Sigmoid colon (tissue), 7 donors: Measurements from ENCODE around the gene PRKAG2. TPM values are rescaled to one million over a fixed set of nuclear protein-coding genes. Genes with fewer than 3 reads are reported as not detected.

Experiments used
- DNase-seq: peaks from one replicate; pipeline ENCODE4 v3.0.0-alpha.2; 2019
- H3K27ac ChIP-seq, 4 donors: fragments of 200-600 bp; sonication (generic); one replicate each; pipeline ENCODE4 v1.5.1; 2016 to 2019; ENCODE audit warnings: mild to moderate bottlenecking in 1 of 4
- H3K27me3 ChIP-seq, 3 donors: fragments of 200-600 bp; sonication (generic); one replicate each; pipeline ENCODE4 v1.5.1; 2019; ENCODE audit warnings: mild to moderate bottlenecking in 1 of 3
- H3K36me3 ChIP-seq, 4 donors: fragments of 200-600 bp; sonication (generic); one replicate each; pipeline ENCODE4 v1.5.1; 2016 to 2019
- H3K4me1 ChIP-seq, 4 donors: fragments of 200-600 bp; sonication (generic); one replicate each; pipeline ENCODE4 v1.5.1; 2017 to 2019
- H3K4me3 ChIP-seq, 4 donors: fragments of 200-600 bp; sonication (generic); one replicate each; pipeline ENCODE4 v1.5.1; 2017 to 2019; ENCODE audit warnings: mild to moderate bottlenecking in 2 of 4, moderate library complexity in 1 of 4
- H3K9me3 ChIP-seq, 4 donors: fragments of 200-600 bp in 3 of 4; sonication (generic) in 3 of 4; one replicate each; pipeline versions ENCODE4 v1.5.1 to v1.6.1; 2013 to 2019
- CTCF ChIP-seq, 4 experiments: fragments of 450-650 bp in 3 of 4; fragments of 200-600 bp in 1 of 4; IDR thresholded peaks; one replicate each; pipeline ENCODE4 v1.5.1; 2016 to 2019; ENCODE audit warnings: antibody characterized with exemption in 4 of 4, mild to moderate bottlenecking in 3 of 4, moderate library complexity in 2 of 4
- EP300 ChIP-seq, 4 donors: sonication (generic); formaldehyde crosslinking; IDR thresholded peaks; one replicate each; pipeline ENCODE4 v1.6.1; 2017; ENCODE audit warnings: antibody characterized with exemption in 4 of 4
- POLR2A ChIP-seq, 2 donors: fragments of 450-650 bp; IDR thresholded peaks; one replicate each; pipeline ENCODE4 v1.6.1; 2016; ENCODE audit warnings: antibody characterized with exemption in 2 of 2, mild to moderate bottlenecking in 2 of 2, moderate library complexity in 2 of 2
- POLR2AphosphoS5 ChIP-seq, 4 donors: sonication (generic); formaldehyde crosslinking; IDR thresholded peaks; one replicate each; pipeline ENCODE4 v1.6.1; 2017; ENCODE audit warnings: antibody characterized with exemption in 4 of 4
- WGBS, 2 donors: extraction: QIAGEN DNeasy Blood & Tissue Kit; methylation state at CpG; one replicate each; pipeline ENCODE4 v1.1.7; 2013; 5-methylcytosine and 5-hydroxymethylcytosine counted together
- intact Hi-C: fragments of 100-400 bp; cut with DNase I; formaldehyde crosslinking; loops from one replicate; pipeline ENCODE4 v1.15.1; 2023
- polyA plus RNA-seq, 3 donors: library from polyadenylated mRNA; stranded (reverse); fragments of 200-250 nt; gene quantifications; one replicate each; pipeline ENCODE4 v1.2.3, GENCODE V29; 2013
- total RNA-seq, 4 donors: library from RNA; depleted of rRNA; stranded (reverse); fragments of >200 nt; gene quantifications; one replicate each; pipeline ENCODE4 v1.1.0, GENCODE V29; 2016
- donor health status: healthy with polysubstance abuse.
- donor health status: Bipolar disorder and iron deficiency.
- donor health status: healthy.

The PRKAG2 gene
- total and polyA plus RNA-seq, 7 donors = 19.2 to 51.2 (median 37.1) TPM

GRCh38 chr7:151644554-151644953 lies 232.4 kb downstream of the PRKAG2 start:
- peaks cover 0 to 11% (median 7%) of the 10 kb centered on the region in 4 donors for H3K4me1 ChIP-seq
- intact Hi-C loops = no loop called here
- H3K9me3 ChIP-seq = peaks cover 0 to 3% (median 1%) of the 10 kb centered on the region in 4 donors
- H3K27me3 ChIP-seq = no peaks in the 10 kb centered on the region
- H3K4me3 ChIP-seq = no peak overlapping the region
- H3K27ac ChIP-seq = no peak overlapping the region
- TF ChIP-seq EP300 (IDR thresholded peaks at IDR 0.05) (no peak), POLR2AphosphoS5 (IDR thresholded peaks at IDR 0.05) (no peak)
- no peak for DNase-seq
- H3K36me3 ChIP-seq = no peaks in the 10 kb centered on the region

DNA sequence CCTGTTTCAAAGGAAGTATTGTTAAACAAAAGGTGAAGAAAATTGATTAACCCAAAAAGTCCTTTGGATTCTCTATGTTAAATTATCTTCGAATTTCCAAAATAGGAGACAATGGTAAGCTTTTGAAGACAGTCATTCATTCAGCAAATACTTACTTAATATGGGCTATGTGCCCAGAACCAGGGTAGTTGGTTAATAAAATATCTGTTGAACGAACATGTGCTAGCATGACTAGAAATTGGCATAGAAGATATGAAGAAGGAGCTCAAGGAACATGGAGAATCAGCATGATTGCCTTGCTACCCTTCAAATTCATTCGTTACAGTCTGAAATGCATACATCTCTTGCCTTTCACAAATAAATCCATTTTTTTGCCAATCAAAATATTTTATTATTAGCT lies 234.2 kb downstream of the PRKAG2 start:
- Histone ChIP-seq H3K4me1 (peaks cover 0 to 21% (median 18%) of the 10 kb centered on the region in 4 donors), H3K36me3 (no peaks in the 10 kb centered on the region), H3K9me3 (peaks cover 0 to 3% (median 1%) of the 10 kb centered on the region in 4 donors), H3K27me3 (no peaks in the 10 kb centered on the region), H3K4me3 (no peak overlapping the region), H3K27ac (no peak overlapping the region)
- DNase-seq = no peak
- no peak for TF ChIP-seq POLR2AphosphoS5 (IDR thresholded peaks at IDR 0.05)
- no peak for TF ChIP-seq CTCF (IDR thresholded peaks at IDR 0.05)
- TF ChIP-seq EP300 (IDR thresholded peaks at IDR 0.05) = no peak
- TF ChIP-seq POLR2A (IDR thresholded peaks at IDR 0.05) = no peak
- intact Hi-C loops = no loop called here
- WGBS, 2 donors = 84 to 87% methylated on average over 3 of the region's 3 CpGs

- DNase-seq = no peak
- intact Hi-C loops = no loop called here
- Histone ChIP-seq H3K27me3 (no peaks in the 10 kb centered on the region), H3K27ac (peak overlapping the region in 1 of 4 donors; percentile 80), H3K9me3 (peaks cover 0 to 3% (median 1%) of the 10 kb centered on the region in 4 donors), H3K4me3 (no peak overlapping the region), H3K4me1 (peaks cover 0 to 30% (median 26%) of the 10 kb centered on the region in 4 donors), H3K36me3 (no peaks in the 10 kb centered on the region)
- 93 to 95% methylated on average over 2 of the region's 2 CpGs for WGBS, 2 donors
- no peak for TF ChIP-seq POLR2AphosphoS5 (IDR thresholded peaks at IDR 0.05)
- TF ChIP-seq CTCF (IDR thresholded peaks at IDR 0.05) = no peak
- no peak for TF ChIP-seq EP300 (IDR thresholded peaks at IDR 0.05)
- no peak for TF ChIP-seq POLR2A (IDR thresholded peaks at IDR 0.05)
These were observed 235.3 kb downstream of the PRKAG2 start for GRCh38 chr7:151641587-151641986.

DNA sequence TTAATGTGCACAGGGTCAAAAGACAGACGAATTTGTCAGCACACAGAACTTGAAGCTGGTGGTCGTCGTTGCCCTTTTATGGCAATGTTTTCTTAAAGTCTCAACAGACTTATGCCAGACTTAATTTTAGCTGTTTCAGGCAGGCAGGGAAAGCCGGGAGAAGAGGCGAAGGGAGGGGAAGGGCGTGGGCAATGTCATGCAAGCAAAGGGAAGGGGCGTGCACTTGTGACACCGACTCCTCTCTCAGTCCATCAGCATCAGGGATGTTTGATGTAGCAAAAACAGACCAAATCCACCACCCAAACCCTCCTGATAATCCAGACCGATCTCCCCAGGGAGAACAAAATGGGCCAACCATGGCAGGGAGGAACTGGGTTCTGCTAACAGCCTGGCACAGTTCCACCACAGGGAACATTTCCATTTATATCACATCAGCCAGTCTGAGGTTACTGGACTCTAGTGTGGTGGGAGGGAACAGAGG lies 239.1 kb downstream of the PRKAG2 start:
- H3K27me3 ChIP-seq = no peaks in the 10 kb centered on the region
- H3K27ac ChIP-seq = peak overlapping the region; percentile 70 to 80 (median 74)
- DNase-seq = peak; percentile 74
- intact Hi-C loops = no loop called here
- H3K4me3 ChIP-seq = peak overlapping the region in 1 of 4 donors; percentile 6
- TF ChIP-seq CTCF (IDR thresholded peaks at IDR 0.05) (no peak), POLR2A (IDR thresholded peaks at IDR 0.05) (no peak), EP300 (IDR thresholded peaks at IDR 0.05) (no peak), POLR2AphosphoS5 (IDR thresholded peaks at IDR 0.05) (peak in 2 of 4 donors; percentile 19 to 52)
- peaks cover 0 to 4% (median 0%) of the 10 kb centered on the region in 4 donors for H3K9me3 ChIP-seq
- WGBS, 2 donors = 60 to 62% methylated on average over 9 of the region's 9 CpGs
- H3K36me3 ChIP-seq = no peaks in the 10 kb centered on the region
- H3K4me1 ChIP-seq = peaks cover 0 to 35% (median 26%) of the 10 kb centered on the region in 4 donors

GRCh38 chr7:151634643-151635042 lies 242.3 kb downstream of the PRKAG2 start:
- no peak overlapping the region for H3K4me3 ChIP-seq
- H3K9me3 ChIP-seq = peaks cover 0 to 4% (median 0%) of the 10 kb centered on the region in 4 donors
- no peak for DNase-seq
- peak overlapping the region in 2 of 4 donors; percentile 77 to 80 for H3K27ac ChIP-seq
- peaks cover 0 to 42% (median 35%) of the 10 kb centered on the region in 4 donors for H3K4me1 ChIP-seq
- TF ChIP-seq POLR2A (IDR thresholded peaks at IDR 0.05) (no peak), POLR2AphosphoS5 (IDR thresholded peaks at IDR 0.05) (no peak), EP300 (IDR thresholded peaks at IDR 0.05) (no peak), CTCF (IDR thresholded peaks at IDR 0.05) (no peak)
- 97 to 99% methylated on average over 2 of the region's 2 CpGs for WGBS, 2 donors
- no peaks in the 10 kb centered on the region for H3K36me3 ChIP-seq
- no peaks in the 10 kb centered on the region for H3K27me3 ChIP-seq
- intact Hi-C loops = loop anchor here (5.0 kb wide), 1 partner anchor 103 kb away; no protein-coding TSS in a partner anchor
